CD4-positive, CD25-positive, alpha-beta regulatory T cell (primary cell): ENCODE data around the gene REPIN1. TPM values are rescaled to one million over a fixed set of nuclear protein-coding genes. Genes with fewer than 3 reads are reported as not detected.

Experiments used
- ATAC-seq, 2 donors: fragments of 150-1000 bp; cut with Tn5 transposase; one replicate each; pipeline ENCODE4 v1.10.0; 2021; ENCODE audit warnings: low read depth in 2 of 2, moderate number of reproducible peaks in 2 of 2, moderate library complexity in 1 of 2
- DNase-seq, 3 donors: peaks; one replicate each; pipeline versions ENCODE4 v3.0.0 to v3.0.0-alpha.2; 2012 to 2022; ENCODE audit warnings: mixed read lengths in 1 of 3
- H3K27ac ChIP-seq: one replicate; pipeline ENCODE4 v1.7.0; 2013; ENCODE audit warnings: mild to moderate bottlenecking, low read length; ENCODE audit not compliant: insufficient read depth, poor library complexity, severe bottlenecking
- H3K27me3 ChIP-seq: one replicate; pipeline ENCODE4 v1.7.0; 2013; ENCODE audit warnings: low read length; ENCODE audit not compliant: control insufficient read depth, insufficient read depth
- H3K36me3 ChIP-seq: one replicate; pipeline ENCODE4 v1.7.0; 2013; ENCODE audit warnings: mild to moderate bottlenecking, low read length, moderate library complexity; ENCODE audit not compliant: control insufficient read depth, insufficient read depth
- H3K4me1 ChIP-seq: 2 replicates; pipeline ENCODE4 v1.7.0; 2013; ENCODE audit warnings: mild to moderate bottlenecking, low read length; ENCODE audit not compliant: insufficient read depth, control insufficient read depth, poor library complexity, severe bottlenecking
- H3K4me3 ChIP-seq: one replicate; pipeline ENCODE4 v1.7.0; 2013; ENCODE audit warnings: low read depth, mild to moderate bottlenecking, low read length, moderate library complexity
- H3K9me3 ChIP-seq, 2 experiments: 1 replicate in 1 of 2; 2 replicates in 1 of 2; pipeline ENCODE4 v1.7.0; 2013; ENCODE audit warnings: low read length in 2 of 2, mild to moderate bottlenecking in 1 of 2, moderate library complexity in 1 of 2; ENCODE audit not compliant: control insufficient read depth in 2 of 2
- H3K27ac Mint-ChIP-seq, 3 donors: one replicate each; pipeline ENCODE4 v1.8.0; 2020 to 2022; ENCODE audit warnings: mild to moderate bottlenecking in 3 of 3, mixed read lengths in 3 of 3, moderate library complexity in 2 of 3
- H3K27me3 Mint-ChIP-seq: one replicate; pipeline ENCODE4 v1.8.0; 2022; ENCODE audit warnings: mild to moderate bottlenecking, mixed read lengths
- H3K36me3 Mint-ChIP-seq: one replicate; pipeline ENCODE4 v1.8.0; 2020; ENCODE audit warnings: mixed read lengths
- H3K4me1 Mint-ChIP-seq, 4 donors: one replicate each; pipeline ENCODE4 v1.8.0; 2020 to 2022; ENCODE audit warnings: mixed read lengths in 4 of 4, mild to moderate bottlenecking in 1 of 4
- H3K4me3 Mint-ChIP-seq, 4 donors: one replicate each; pipeline ENCODE4 v1.8.0; 2020 to 2022; ENCODE audit warnings: mild to moderate bottlenecking in 4 of 4, mixed read lengths in 4 of 4, moderate library complexity in 3 of 4
- H3K9me3 Mint-ChIP-seq, 7 donors: one replicate each; pipeline ENCODE4 v1.8.0; 2020 to 2022; ENCODE audit warnings: mixed read lengths in 7 of 7, mild to moderate bottlenecking in 3 of 7, moderate library complexity in 2 of 7
- polyA plus RNA-seq, 4 donors: library from polyadenylated mRNA; unstranded; fragments of 300-500 nt; fragmentation: Illumina TruSeq; gene quantifications; one replicate each; pipeline ENCODE4 v1.2.3, GENCODE V29; 2021
- total RNA-seq: library from RNA; stranded (reverse); gene quantifications from one replicate; pipeline ENCODE4 v1.2.3, GENCODE V29; 2022

The REPIN1 gene
- total and polyA plus RNA-seq, 5 donors from 2014 or later = 22.5 to 40.3 (median 29.7) TPM

DNA sequence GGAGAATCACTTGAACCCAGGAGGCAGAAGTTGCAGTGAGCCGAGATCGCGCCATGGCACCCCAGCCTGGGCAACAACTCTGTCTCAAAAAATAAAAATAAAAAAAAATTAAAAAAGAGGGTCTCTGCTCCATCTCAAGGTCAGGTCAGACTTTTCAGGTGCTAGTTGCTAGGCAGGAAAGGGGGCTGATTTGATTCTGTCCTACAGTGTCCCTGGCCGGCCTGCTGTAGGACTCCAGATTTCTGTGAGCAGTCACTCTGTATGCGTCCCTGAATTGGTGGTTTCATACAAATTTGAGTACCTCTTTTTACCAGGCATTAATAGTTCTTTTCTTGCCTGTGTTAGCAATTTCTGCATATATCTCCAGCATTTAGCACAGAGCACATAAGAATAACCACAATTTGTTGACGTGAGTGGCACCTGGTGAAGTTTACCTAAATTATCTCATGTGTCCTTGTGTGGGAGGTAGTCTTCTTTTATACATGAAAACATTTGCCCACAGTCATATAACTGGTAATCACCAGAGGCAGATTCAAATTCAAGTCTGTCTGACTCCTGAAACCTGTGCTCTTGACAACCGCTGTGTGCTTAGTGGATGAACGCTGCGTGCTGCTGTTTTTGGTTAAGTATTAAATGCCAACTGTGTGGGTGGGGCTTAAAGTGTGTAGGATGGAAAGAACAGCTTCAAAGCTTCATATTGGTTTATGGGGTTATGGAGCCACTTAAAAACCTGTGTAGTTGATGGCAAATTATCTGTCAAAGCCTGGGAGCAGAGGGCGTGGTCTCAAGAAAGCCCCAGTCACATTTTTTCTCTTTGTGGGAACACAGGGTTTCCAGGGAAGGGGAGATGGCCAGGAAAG, 7.3 kb downstream of the REPIN1 start:
- DNase-seq (peak in 2 of 3 donors; percentile 16 to 68), ATAC-seq (no peak)
- Histone ChIP-seq H3K4me1 (peaks cover 24% of the 10 kb centered on the region), H3K36me3 (peaks cover 4% of the 10 kb centered on the region), H3K9me3 (no peaks in the 10 kb centered on the region), H3K27ac (no peak overlapping the region), H3K27me3 (no peaks in the 10 kb centered on the region), H3K4me3 (no peak overlapping the region)
- Mint-ChIP-seq H3K27ac (peak overlapping the region; percentile 50 to 61 (median 57)), H3K9me3 (peaks cover 0 to 2% (median 0%) of the 10 kb centered on the region in 7 donors), H3K4me1 (peaks cover 13 to 58% (median 36%) of the 10 kb centered on the region in 4 donors), H3K36me3 (peaks cover 10% of the 10 kb centered on the region), H3K27me3 (no peaks in the 10 kb centered on the region), H3K4me3 (peak overlapping the region; percentile 29 to 89 (median 60))

GRCh38 chr7:150376560-150376959, 7.9 kb downstream of the REPIN1 start:
- peak overlapping the region in 2 of 3 donors; percentile 50 to 57 for H3K27ac Mint-ChIP-seq
- peaks cover 0 to 2% (median 0%) of the 10 kb centered on the region in 7 donors for H3K9me3 Mint-ChIP-seq
- peak overlapping the region in 2 of 4 donors; percentile 86 to 89 for H3K4me3 Mint-ChIP-seq
- no peak overlapping the region for H3K27ac ChIP-seq
- no peak overlapping the region for H3K4me3 ChIP-seq
- H3K27me3 ChIP-seq = no peaks in the 10 kb centered on the region
- H3K9me3 ChIP-seq = no peaks in the 10 kb centered on the region
- H3K36me3 Mint-ChIP-seq = peaks cover 10% of the 10 kb centered on the region
- H3K27me3 Mint-ChIP-seq = no peaks in the 10 kb centered on the region
- peaks cover 24% of the 10 kb centered on the region for H3K4me1 ChIP-seq
- ATAC-seq = no peak
- H3K36me3 ChIP-seq = peaks cover 4% of the 10 kb centered on the region
- peaks cover 13 to 60% (median 36%) of the 10 kb centered on the region in 4 donors for H3K4me1 Mint-ChIP-seq
- DNase-seq = no peak

- Histone ChIP-seq H3K4me1 (peaks cover 24% of the 10 kb centered on the region), H3K27me3 (no peaks in the 10 kb centered on the region), H3K9me3 (no peaks in the 10 kb centered on the region), H3K36me3 (peaks cover 4% of the 10 kb centered on the region), H3K27ac (no peak overlapping the region), H3K4me3 (no peak overlapping the region)
- DNase-seq (no peak), ATAC-seq (no peak)
- peak overlapping the region; percentile 73 to 88 (median 86) for H3K4me3 Mint-ChIP-seq
- peaks cover 13 to 60% (median 37%) of the 10 kb centered on the region in 4 donors for H3K4me1 Mint-ChIP-seq
- no peaks in the 10 kb centered on the region for H3K27me3 Mint-ChIP-seq
- peaks cover 0 to 2% (median 0%) of the 10 kb centered on the region in 7 donors for H3K9me3 Mint-ChIP-seq
- H3K36me3 Mint-ChIP-seq = peaks cover 10% of the 10 kb centered on the region
- H3K27ac Mint-ChIP-seq = peak overlapping the region in 2 of 3 donors; percentile 48 to 85
Observed at GRCh38 chr7:150377196-150377595, 8.6 kb downstream of the REPIN1 start.

DNA sequence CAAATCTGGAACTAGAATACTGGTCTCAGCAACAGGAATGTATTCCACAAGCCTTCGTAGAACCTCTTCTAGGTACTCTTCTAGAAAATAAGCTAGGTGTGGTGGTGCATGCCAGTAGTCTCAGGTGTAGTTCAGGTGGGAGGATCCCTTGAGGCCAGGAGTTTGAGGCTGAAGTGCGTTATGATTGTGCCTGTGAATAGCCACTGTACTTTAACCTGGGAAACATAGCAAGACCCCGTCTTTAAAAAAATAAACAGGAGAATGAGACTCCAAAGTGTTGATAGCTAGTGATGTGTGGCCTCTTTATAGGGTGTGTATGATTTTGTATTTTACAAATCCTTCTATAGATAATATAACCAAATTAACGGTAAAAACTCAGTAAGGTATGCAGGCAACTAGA, 9.0 kb downstream of the REPIN1 start:
- H3K9me3 ChIP-seq = no peaks in the 10 kb centered on the region
- H3K4me1 Mint-ChIP-seq = peaks cover 13 to 62% (median 40%) of the 10 kb centered on the region in 4 donors
- H3K36me3 Mint-ChIP-seq = peaks cover 10% of the 10 kb centered on the region
- peak overlapping the region; percentile 84 to 90 (median 88) for H3K4me3 Mint-ChIP-seq
- no peaks in the 10 kb centered on the region for H3K27me3 ChIP-seq
- H3K27ac ChIP-seq = peak overlapping the region; percentile 48
- peak overlapping the region in 2 of 3 donors; percentile 52 to 85 for H3K27ac Mint-ChIP-seq
- H3K4me3 ChIP-seq = no peak overlapping the region
- DNase-seq (no peak), ATAC-seq (no peak)
- peaks cover 0 to 2% (median 0%) of the 10 kb centered on the region in 7 donors for H3K9me3 Mint-ChIP-seq
- no peaks in the 10 kb centered on the region for H3K27me3 Mint-ChIP-seq
- H3K36me3 ChIP-seq = peaks cover 3% of the 10 kb centered on the region
- peaks cover 27% of the 10 kb centered on the region for H3K4me1 ChIP-seq

DNA sequence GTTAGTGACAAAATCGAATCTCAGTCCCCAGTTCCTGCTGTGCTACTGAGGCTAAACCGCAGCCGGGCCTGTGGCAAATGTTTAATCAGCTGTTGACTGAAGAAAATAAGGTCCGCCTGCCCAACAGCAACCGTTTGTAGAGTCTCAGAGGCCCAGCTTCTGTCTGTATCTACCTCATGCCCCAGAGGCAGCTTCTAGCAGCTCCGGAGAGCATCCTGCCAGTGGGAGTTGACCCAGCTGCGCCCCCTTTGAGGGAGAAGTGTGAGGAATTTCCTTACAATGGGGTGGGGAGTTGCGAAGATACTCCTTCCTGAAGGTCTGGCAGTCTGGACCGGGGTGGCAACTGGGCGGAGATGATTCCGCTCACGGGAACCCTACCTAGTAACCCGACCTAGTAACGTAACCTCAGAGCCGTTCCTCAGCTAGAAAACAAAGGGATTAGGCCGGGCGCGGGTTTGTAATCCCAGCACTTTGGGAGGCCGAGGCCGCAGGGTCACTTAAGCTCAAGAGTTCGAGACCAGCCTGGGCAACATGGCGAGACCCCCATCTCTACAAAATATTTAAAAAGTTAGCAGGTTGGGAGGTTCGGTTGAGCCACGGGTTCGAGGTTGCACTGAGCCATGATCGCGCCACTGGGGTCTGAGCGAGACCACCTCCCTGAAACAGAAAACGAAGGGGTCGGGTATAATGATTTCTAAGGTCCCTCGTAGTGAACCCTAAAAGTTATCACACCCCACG, 9.7 kb downstream of the REPIN1 start:
- peaks cover 0 to 2% (median 0%) of the 10 kb centered on the region in 7 donors for H3K9me3 Mint-ChIP-seq
- H3K27me3 Mint-ChIP-seq = no peaks in the 10 kb centered on the region
- peaks cover 8% of the 10 kb centered on the region for H3K36me3 Mint-ChIP-seq
- H3K27ac ChIP-seq = peak overlapping the region; percentile 48
- no peak for ATAC-seq
- peak overlapping the region; percentile 84 to 90 (median 88) for H3K4me3 Mint-ChIP-seq
- DNase-seq = peak; percentile 19 to 58 (median 22)
- H3K27me3 ChIP-seq = no peaks in the 10 kb centered on the region
- H3K9me3 ChIP-seq = no peaks in the 10 kb centered on the region
- H3K36me3 ChIP-seq = no peaks in the 10 kb centered on the region
- H3K27ac Mint-ChIP-seq = peak overlapping the region; percentile 56 to 85 (median 79)
- H3K4me1 ChIP-seq = peaks cover 30% of the 10 kb centered on the region
- H3K4me3 ChIP-seq = peak overlapping the region; percentile 77
- peaks cover 13 to 66% (median 46%) of the 10 kb centered on the region in 4 donors for H3K4me1 Mint-ChIP-seq

DNA sequence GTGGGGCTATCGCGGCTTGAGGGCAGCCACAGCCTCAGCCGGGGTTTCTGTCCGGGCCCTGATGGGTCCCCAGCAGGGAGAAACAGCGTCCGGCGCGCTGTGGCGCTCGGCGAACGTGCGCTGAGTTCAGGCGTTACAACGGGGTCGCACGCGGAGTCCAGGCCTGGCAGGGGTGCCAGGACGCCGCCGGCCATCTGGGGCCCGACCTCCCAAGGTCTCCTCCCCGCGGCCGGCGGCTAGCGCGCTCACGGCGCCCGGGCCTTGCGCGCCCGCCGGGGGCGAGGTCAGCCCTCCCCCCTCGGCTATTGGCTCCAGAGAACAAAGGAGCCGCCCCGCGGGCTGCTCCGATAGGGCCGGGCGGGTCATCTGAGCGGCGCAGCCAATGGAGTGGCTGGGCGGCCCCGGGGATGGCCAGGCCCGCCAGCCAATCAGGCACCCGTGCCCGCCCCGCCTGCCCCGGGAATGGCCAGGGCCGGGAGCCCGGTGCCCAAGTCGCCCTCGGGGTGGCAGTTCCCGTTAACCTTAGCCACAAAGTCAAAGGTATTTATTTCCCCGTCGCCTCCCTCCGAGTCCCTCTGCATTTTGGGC, 10.3 kb downstream of the REPIN1 start, which contains the start of gene ZNF775:
ZNF775 (plus strand) TSS at position 478 of the 588 bp plus-strand sequence. CDS start 9,141 bp downstream, outside the sequence.
- H3K4me3 ChIP-seq = peak within 1 kb of the TSS; percentile 78
- DNase-seq (peak; percentile 91 to 94 (median 91)), ATAC-seq (peak; percentile 99)
- Mint-ChIP-seq H3K27me3 (no peaks in the 10 kb centered on the region), H3K27ac (peak within 1 kb of the TSS; percentile 56 to 86 (median 85)), H3K4me3 (peak within 1 kb of the TSS; percentile 90 to 95 (median 92)), H3K9me3 (no peaks in the 10 kb centered on the region), H3K4me1 (peaks cover 13 to 61% (median 47%) of the 10 kb centered on the region in 4 donors), H3K36me3 (peaks cover 4% of the 10 kb centered on the region)
- H3K9me3 ChIP-seq = no peaks in the 10 kb centered on the region
- peaks cover 30% of the 10 kb centered on the region for H3K4me1 ChIP-seq
- peak within 1 kb of the TSS; percentile 60 for H3K27ac ChIP-seq
- no peaks in the 10 kb centered on the region for H3K27me3 ChIP-seq
- no peaks in the 10 kb centered on the region for H3K36me3 ChIP-seq
